Neural cell (in vitro differentiated cells): ENCODE data around the gene GZF1. TPM values are rescaled to one million over a fixed set of nuclear protein-coding genes. Genes with fewer than 3 reads are reported as not detected.

Source experiments
- H2AFZ ChIP-seq: fragments of 200-600, 300-800 bp; sonication (generic), shearing (Covaris generic); 2 replicates; pipeline ENCODE4 v1.6.0; 2014; ENCODE audit warnings: low read depth, mild to moderate bottlenecking, antibody characterized with exemption, low read length, moderate library complexity
- H3F3A ChIP-seq: fragments of 200-600 bp; shearing (Covaris generic); 2 replicates; pipeline ENCODE4 v1.6.1; 2016; ENCODE audit warnings: mild to moderate bottlenecking, moderate library complexity, mixed read lengths, antibody characterized with exemption, low read length; ENCODE audit not compliant: insufficient read depth, poor library complexity, severe bottlenecking
- H3K27ac ChIP-seq: fragments of 200-600, 300-800 bp; sonication (generic), shearing (Covaris generic); 2 replicates; pipeline ENCODE4 v1.5.1; 2014; ENCODE audit warnings: mild to moderate bottlenecking, low read length, moderate library complexity
- H3K27me3 ChIP-seq: fragments of 300-800, 200-600 bp; sonication (generic), shearing (Covaris generic); 2 replicates; pipeline ENCODE4 v1.6.0; 2014; ENCODE audit warnings: mild to moderate bottlenecking, low read depth, low read length, moderate library complexity; ENCODE audit not compliant: insufficient read depth
- H3K36me3 ChIP-seq: fragments of 300-800, 200-600 bp; sonication (generic), shearing (Covaris generic); 2 replicates; pipeline ENCODE4 v1.5.1; 2014; ENCODE audit warnings: mild to moderate bottlenecking, antibody characterized with exemption, low read length, moderate library complexity; ENCODE audit not compliant: insufficient read depth
- H3K4me2 ChIP-seq: fragments of 300-800, 200-600 bp; sonication (generic), shearing (Covaris generic); 2 replicates; pipeline ENCODE4 v1.6.0; 2014; ENCODE audit warnings: mild to moderate bottlenecking, low read length
- H3K4me3 ChIP-seq: fragments of 300-800, 200-600 bp; sonication (generic), shearing (Covaris generic); 2 replicates; pipeline ENCODE4 v1.5.1; 2014; ENCODE audit warnings: mild to moderate bottlenecking, low read length, moderate library complexity
- H3K79me2 ChIP-seq: fragments of 200-600 bp; shearing (Covaris generic); replicated peaks from 2 replicates; pipeline ENCODE4 v1.6.0; 2014; ENCODE audit warnings: mild to moderate bottlenecking, low read length, moderate library complexity; ENCODE audit not compliant: insufficient read depth
- H3K9ac ChIP-seq: fragments of 300-800, 200-600 bp; sonication (generic), shearing (Covaris generic); 2 replicates; pipeline ENCODE4 v1.6.1; 2016; ENCODE audit warnings: mild to moderate bottlenecking, low read length, mixed read lengths
- H3K9me2 ChIP-seq: fragments of 200-600 bp; shearing (Covaris generic); 2 replicates; pipeline ENCODE4 v1.6.1; 2016; ENCODE audit warnings: mild to moderate bottlenecking, low read length, mixed read lengths; ENCODE audit not compliant: insufficient read depth
- H3K9me3 ChIP-seq: fragments of 200-600, 300-800 bp; sonication (generic), shearing (Covaris generic); 2 replicates; pipeline ENCODE4 v1.6.1; 2016; ENCODE audit warnings: mild to moderate bottlenecking, mixed run types, low read length, moderate library complexity, mixed read lengths
- H4K20me1 ChIP-seq: fragments of 200-600 bp; shearing (Covaris generic); 2 replicates; pipeline ENCODE4 v1.6.1; 2016; ENCODE audit warnings: mild to moderate bottlenecking, mixed run types; ENCODE audit not compliant: insufficient read depth
- EP300 ChIP-seq: fragments of 450-650 bp; conservative IDR thresholded peaks from 2 replicates; pipeline ENCODE4 v1.6.1; 2014; ENCODE audit warnings: antibody characterized with exemption, mild to moderate bottlenecking, moderate library complexity; ENCODE audit not compliant: poor library complexity, severe bottlenecking
- EZH2 ChIP-seq: fragments of 200-600, 300-800 bp; shearing (Covaris generic), sonication (generic); IDR thresholded peaks from 2 replicates; pipeline ENCODE4 v1.6.1; 2014; ENCODE audit warnings: antibody characterized with exemption, low read length, borderline replicate concordance, mild to moderate bottlenecking; ENCODE audit not compliant: insufficient read depth, poor library complexity, severe bottlenecking
- MXI1 ChIP-seq: fragments of 450-650 bp; conservative IDR thresholded peaks from 2 replicates; pipeline ENCODE4 v1.6.1; 2014; ENCODE audit warnings: antibody characterized with exemption, mild to moderate bottlenecking; ENCODE audit not compliant: poor library complexity, severe bottlenecking
- POLR2AphosphoS5 ChIP-seq: IDR thresholded peaks from 2 replicates; pipeline ENCODE4 v1.6.1; 2012
- RAD21 ChIP-seq: fragments of 450-650 bp; conservative IDR thresholded peaks from 2 replicates; pipeline ENCODE4 v1.6.1; 2014; ENCODE audit warnings: antibody characterized with exemption, mild to moderate bottlenecking, moderate library complexity
- SMC3 ChIP-seq: fragments of 450-650 bp; conservative IDR thresholded peaks from 2 replicates; pipeline ENCODE4 v1.6.1; 2014; ENCODE audit warnings: antibody characterized with exemption, mild to moderate bottlenecking, moderate library complexity; ENCODE audit not compliant: poor library complexity
- TAF1 ChIP-seq: IDR thresholded peaks from 2 replicates; pipeline ENCODE4 v1.6.1; 2012; ENCODE audit warnings: low read depth
- polyA plus RNA-seq: library from polyadenylated mRNA; depleted of rRNA; stranded (reverse); fragments of >200 nt; gene quantifications from 2 replicates; pipeline ENCODE4 v1.2.3, GENCODE V29; 2014
- TF ChIP-seq, protein P1 (sequence below): IDR thresholded peaks from 2 replicates; pipeline ENCODE4 v1.6.1; 2012; ENCODE audit warnings: borderline replicate concordance
- TF ChIP-seq, protein P2 (sequence below): fragments of 450-650 bp; IDR thresholded peaks from 2 replicates; pipeline ENCODE4 v1.5.1; 2014; ENCODE audit warnings: antibody characterized with exemption, mild to moderate bottlenecking, moderate library complexity; ENCODE audit not compliant: poor library complexity, severe bottlenecking

Gene GZF1
- polyA plus RNA-seq, 1 donor from 2014 or later, result 13.8 TPM

DNA sequence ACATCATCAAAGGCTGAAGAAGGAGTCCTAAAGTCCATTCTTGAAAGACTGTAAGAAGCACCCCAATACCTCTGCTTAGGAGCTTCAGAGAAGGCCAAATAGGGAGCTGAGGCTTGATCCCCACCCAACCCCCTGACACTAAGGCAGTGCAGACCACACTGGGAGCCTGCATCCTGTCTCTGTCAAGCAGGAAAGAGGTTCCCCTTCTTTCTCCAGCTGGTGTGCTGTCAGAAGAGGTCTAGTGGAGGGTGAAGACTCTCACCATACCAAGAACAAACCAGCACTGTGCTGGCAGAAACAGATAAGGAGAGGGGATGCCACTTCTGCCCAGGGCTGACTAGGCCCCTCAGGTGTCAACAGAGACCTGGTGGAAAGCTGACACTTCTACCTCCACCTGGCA, 19.9 kb downstream of the GZF1 start:
- no peak overlapping the region for H3K4me3 ChIP-seq
- H3K27ac ChIP-seq, result no peak overlapping the region
- H3K9ac ChIP-seq, result no peak overlapping the region
- no peak overlapping the region for H3K4me2 ChIP-seq
- TF ChIP-seq SMC3 (no peak), MXI1 (no peak), POLR2AphosphoS5 (no peak), EZH2 (no peak), RAD21 (no peak), TAF1 (no peak), EP300 (no peak)
- TF ChIP-seq, protein P1, sequence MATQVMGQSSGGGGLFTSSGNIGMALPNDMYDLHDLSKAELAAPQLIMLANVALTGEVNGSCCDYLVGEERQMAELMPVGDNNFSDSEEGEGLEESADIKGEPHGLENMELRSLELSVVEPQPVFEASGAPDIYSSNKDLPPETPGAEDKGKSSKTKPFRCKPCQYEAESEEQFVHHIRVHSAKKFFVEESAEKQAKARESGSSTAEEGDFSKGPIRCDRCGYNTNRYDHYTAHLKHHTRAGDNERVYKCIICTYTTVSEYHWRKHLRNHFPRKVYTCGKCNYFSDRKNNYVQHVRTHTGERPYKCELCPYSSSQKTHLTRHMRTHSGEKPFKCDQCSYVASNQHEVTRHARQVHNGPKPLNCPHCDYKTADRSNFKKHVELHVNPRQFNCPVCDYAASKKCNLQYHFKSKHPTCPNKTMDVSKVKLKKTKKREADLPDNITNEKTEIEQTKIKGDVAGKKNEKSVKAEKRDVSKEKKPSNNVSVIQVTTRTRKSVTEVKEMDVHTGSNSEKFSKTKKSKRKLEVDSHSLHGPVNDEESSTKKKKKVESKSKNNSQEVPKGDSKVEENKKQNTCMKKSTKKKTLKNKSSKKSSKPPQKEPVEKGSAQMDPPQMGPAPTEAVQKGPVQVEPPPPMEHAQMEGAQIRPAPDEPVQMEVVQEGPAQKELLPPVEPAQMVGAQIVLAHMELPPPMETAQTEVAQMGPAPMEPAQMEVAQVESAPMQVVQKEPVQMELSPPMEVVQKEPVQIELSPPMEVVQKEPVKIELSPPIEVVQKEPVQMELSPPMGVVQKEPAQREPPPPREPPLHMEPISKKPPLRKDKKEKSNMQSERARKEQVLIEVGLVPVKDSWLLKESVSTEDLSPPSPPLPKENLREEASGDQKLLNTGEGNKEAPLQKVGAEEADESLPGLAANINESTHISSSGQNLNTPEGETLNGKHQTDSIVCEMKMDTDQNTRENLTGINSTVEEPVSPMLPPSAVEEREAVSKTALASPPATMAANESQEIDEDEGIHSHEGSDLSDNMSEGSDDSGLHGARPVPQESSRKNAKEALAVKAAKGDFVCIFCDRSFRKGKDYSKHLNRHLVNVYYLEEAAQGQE, result no peak
- TF ChIP-seq, protein P2, sequence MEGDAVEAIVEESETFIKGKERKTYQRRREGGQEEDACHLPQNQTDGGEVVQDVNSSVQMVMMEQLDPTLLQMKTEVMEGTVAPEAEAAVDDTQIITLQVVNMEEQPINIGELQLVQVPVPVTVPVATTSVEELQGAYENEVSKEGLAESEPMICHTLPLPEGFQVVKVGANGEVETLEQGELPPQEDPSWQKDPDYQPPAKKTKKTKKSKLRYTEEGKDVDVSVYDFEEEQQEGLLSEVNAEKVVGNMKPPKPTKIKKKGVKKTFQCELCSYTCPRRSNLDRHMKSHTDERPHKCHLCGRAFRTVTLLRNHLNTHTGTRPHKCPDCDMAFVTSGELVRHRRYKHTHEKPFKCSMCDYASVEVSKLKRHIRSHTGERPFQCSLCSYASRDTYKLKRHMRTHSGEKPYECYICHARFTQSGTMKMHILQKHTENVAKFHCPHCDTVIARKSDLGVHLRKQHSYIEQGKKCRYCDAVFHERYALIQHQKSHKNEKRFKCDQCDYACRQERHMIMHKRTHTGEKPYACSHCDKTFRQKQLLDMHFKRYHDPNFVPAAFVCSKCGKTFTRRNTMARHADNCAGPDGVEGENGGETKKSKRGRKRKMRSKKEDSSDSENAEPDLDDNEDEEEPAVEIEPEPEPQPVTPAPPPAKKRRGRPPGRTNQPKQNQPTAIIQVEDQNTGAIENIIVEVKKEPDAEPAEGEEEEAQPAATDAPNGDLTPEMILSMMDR, result no peak
- H3K27me3 ChIP-seq, result no peaks in the 10 kb centered on the region
- no peaks in the 10 kb centered on the region for H4K20me1 ChIP-seq
- no peaks in the 10 kb centered on the region for H3K9me2 ChIP-seq
- no peaks in the 10 kb centered on the region for H3K79me2 ChIP-seq
- H3K9me3 ChIP-seq, result no peaks in the 10 kb centered on the region
- no peaks in the 10 kb centered on the region for H3F3A ChIP-seq
- H3K36me3 ChIP-seq, result peaks cover 2% of the 10 kb centered on the region
- no peak overlapping the region for H2AFZ ChIP-seq

DNA sequence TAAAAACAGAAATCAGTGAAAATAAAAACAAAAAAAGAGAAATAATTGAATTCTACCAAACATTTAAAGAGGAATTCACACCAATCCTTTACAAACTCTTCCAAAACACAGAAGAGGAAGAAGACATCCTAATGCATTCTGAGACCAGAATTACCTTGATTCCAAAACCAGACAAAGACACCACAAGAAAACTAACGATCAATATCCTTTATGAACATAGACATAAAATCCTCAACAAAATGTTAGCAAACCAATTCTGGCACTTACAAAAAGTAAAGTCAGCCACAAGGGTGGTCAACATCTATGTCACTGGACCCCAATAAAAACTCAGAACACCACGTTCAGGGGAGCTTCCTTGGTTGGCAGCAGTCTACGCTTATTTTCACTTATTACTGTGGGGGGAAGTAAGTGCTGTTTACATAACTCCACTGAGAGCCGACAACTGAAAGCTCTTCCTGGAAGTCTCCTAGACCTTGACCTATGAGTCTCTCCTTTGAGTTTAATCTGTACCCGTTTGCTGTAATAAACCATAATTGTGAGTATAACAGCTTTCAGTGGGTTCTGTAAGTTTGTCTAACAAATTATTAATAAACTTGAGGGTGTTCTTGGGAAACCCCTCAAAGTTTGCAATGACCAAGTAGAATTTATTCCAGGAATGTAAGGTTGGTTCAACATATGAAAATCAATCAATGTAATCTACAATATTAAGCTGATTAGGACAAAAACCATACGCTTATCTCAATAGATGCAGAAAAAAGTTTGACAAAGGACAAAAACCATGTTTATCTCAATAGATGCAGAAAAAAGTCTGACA, 24.5 kb downstream of the GZF1 start:
- H3K9me3 ChIP-seq, result no peaks in the 10 kb centered on the region

More for the DNA sequence above, 24.5 kb downstream of the GZF1 start:
- no peaks in the 10 kb centered on the region for H3K9me2 ChIP-seq
- H3K27me3 ChIP-seq, result no peaks in the 10 kb centered on the region
- H3K4me3 ChIP-seq, result no peak overlapping the region
- H3K4me2 ChIP-seq, result no peak overlapping the region
- TF ChIP-seq TAF1, result no peak
- no peak for TF ChIP-seq POLR2AphosphoS5
- TF ChIP-seq, protein P1, result no peak
- no peak for TF ChIP-seq SMC3
- no peak for TF ChIP-seq EP300
- TF ChIP-seq, protein P2, result no peak
- TF ChIP-seq MXI1, result no peak
- TF ChIP-seq RAD21, result no peak
- TF ChIP-seq EZH2, result no peak
- no peak overlapping the region for H3K9ac ChIP-seq
- H2AFZ ChIP-seq, result no peak overlapping the region
- H3F3A ChIP-seq, result no peaks in the 10 kb centered on the region
- H4K20me1 ChIP-seq, result no peaks in the 10 kb centered on the region
- H3K79me2 ChIP-seq, result no peaks in the 10 kb centered on the region
- no peak overlapping the region for H3K27ac ChIP-seq
- peaks cover 6% of the 10 kb centered on the region for H3K36me3 ChIP-seq
